Liver (tissue), 9 donors: ENCODE measurements around the gene TFAP2D. TPM values are rescaled to one million over a fixed set of nuclear protein-coding genes. Genes with fewer than 3 reads are reported as not detected.

Source experiments
- DNase-seq: peaks from one replicate; pipeline ENCODE4 v3.0.0-alpha.2; 2017; ENCODE audit warnings: low spot score
- H3K27ac ChIP-seq, 2 donors: one replicate each; pipeline ENCODE4 v1.7.0; 2013; ENCODE audit warnings: inconsistent platforms in 2 of 2, low read length in 2 of 2, control low read depth in 1 of 2, low read depth in 1 of 2, mild to moderate bottlenecking in 1 of 2
- H3K27me3 ChIP-seq, 4 donors: one replicate each; pipeline versions ENCODE4 v1.6.1 to v1.7.0; 2013; ENCODE audit warnings: low read length in 3 of 4, inconsistent platforms in 1 of 4, mild to moderate bottlenecking in 1 of 4, moderate library complexity in 1 of 4; ENCODE audit not compliant: control insufficient read depth in 4 of 4, insufficient read depth in 4 of 4
- H3K36me3 ChIP-seq, 4 donors: one replicate each; pipeline versions ENCODE4 v1.6.1 to v1.7.0; 2013; ENCODE audit warnings: low read length in 3 of 4, mild to moderate bottlenecking in 3 of 4, low read depth in 1 of 4, moderate library complexity in 1 of 4; ENCODE audit not compliant: control insufficient read depth in 4 of 4, insufficient read depth in 3 of 4
- H3K4me1 ChIP-seq, 4 donors: one replicate each; pipeline versions ENCODE4 v1.6.1 to v1.7.0; 2013; ENCODE audit warnings: low read length in 3 of 4, mild to moderate bottlenecking in 3 of 4, moderate library complexity in 1 of 4; ENCODE audit not compliant: control insufficient read depth in 4 of 4, insufficient read depth in 4 of 4
- H3K4me3 ChIP-seq, 3 donors: one replicate each; pipeline versions ENCODE4 v1.6.1 to v1.7.0; 2013; ENCODE audit warnings: low read length in 3 of 3, control low read depth in 1 of 3, low read depth in 1 of 3, mild to moderate bottlenecking in 1 of 3
- H3K9ac ChIP-seq, 2 donors: one replicate each; pipeline ENCODE4 v1.7.0; 2013; ENCODE audit warnings: low read length in 2 of 2, mild to moderate bottlenecking in 2 of 2, moderate library complexity in 2 of 2, control low read depth in 1 of 2, low read depth in 1 of 2
- H3K9me3 ChIP-seq, 4 donors: one replicate each; pipeline versions ENCODE4 v1.6.1 to v1.7.0; 2013; ENCODE audit warnings: low read length in 3 of 4; ENCODE audit not compliant: control insufficient read depth in 4 of 4
- EGR1 ChIP-seq, 2 donors: IDR thresholded peaks; 2 replicates each; pipeline ENCODE4 v1.6.1; 2016 to 2018; ENCODE audit warnings: antibody characterized with exemption in 2 of 2, low read depth in 2 of 2
- FOXA1 ChIP-seq: IDR thresholded peaks from 2 replicates; pipeline ENCODE4 v1.6.1; 2016; ENCODE audit warnings: antibody characterized with exemption
- HNF4A ChIP-seq, 2 donors: conservative IDR thresholded peaks; 2 replicates each; pipeline ENCODE4 v1.6.1; 2016; ENCODE audit warnings: antibody characterized with exemption in 2 of 2, mild to moderate bottlenecking in 2 of 2
- HNF4G ChIP-seq: IDR thresholded peaks from 2 replicates; pipeline ENCODE4 v1.6.1; 2016; ENCODE audit warnings: antibody characterized with exemption
- JUND ChIP-seq, 2 donors: IDR thresholded peaks; 2 replicates each; pipeline ENCODE4 v1.6.1; 2016; ENCODE audit warnings: antibody characterized with exemption in 2 of 2
- NR2F2 ChIP-seq: IDR thresholded peaks from 2 replicates; pipeline ENCODE4 v1.6.1; 2016; ENCODE audit warnings: antibody characterized with exemption
- RAD21 ChIP-seq, 2 donors: IDR thresholded peaks; 2 replicates each; pipeline ENCODE4 v1.6.1; 2016; ENCODE audit warnings: antibody characterized with exemption in 2 of 2, mild to moderate bottlenecking in 2 of 2
- REST ChIP-seq: IDR thresholded peaks from 2 replicates; pipeline ENCODE4 v1.6.1; 2016; ENCODE audit warnings: antibody characterized with exemption, mild to moderate bottlenecking
- RXRA ChIP-seq, 2 donors: IDR thresholded peaks; 2 replicates each; pipeline ENCODE4 v1.6.1; 2017 to 2018; ENCODE audit warnings: antibody characterized with exemption in 2 of 2, mild to moderate bottlenecking in 1 of 2
- SP1 ChIP-seq: IDR thresholded peaks from 2 replicates; pipeline ENCODE4 v1.6.1; 2018; ENCODE audit warnings: antibody characterized with exemption, mild to moderate bottlenecking
- TAF1 ChIP-seq: conservative IDR thresholded peaks from 2 replicates; pipeline ENCODE4 v1.6.1; 2016; ENCODE audit warnings: antibody characterized with exemption, mild to moderate bottlenecking
- YY1 ChIP-seq: IDR thresholded peaks from 2 replicates; pipeline ENCODE4 v1.6.1; 2016; ENCODE audit warnings: antibody characterized with exemption, mild to moderate bottlenecking
- WGBS: extraction: QIAGEN DNeasy Blood & Tissue Kit; methylation state at CpG from one replicate; pipeline ENCODE4 v1.1.7; 2013; 5-methylcytosine and 5-hydroxymethylcytosine counted together
- polyA plus RNA-seq, 2 donors: library from polyadenylated mRNA; stranded (reverse) in 1 of 2; unstranded in 1 of 2; fragments of 200-250 nt in 1 of 2; fragments of >200 nt in 1 of 2; fragmentation: Nextera tagmentation in 1 of 2; extraction: Ambion mirVana in 1 of 2; gene quantifications; one replicate each; pipeline versions ENCODE4 v1.2.1 to v1.2.3, GENCODE V29; 2013 to 2015
- total RNA-seq, 2 donors: library from RNA; depleted of rRNA; stranded (reverse); fragments of >200 nt; gene quantifications; one replicate each; pipeline ENCODE4 v1.2.3, GENCODE V29; 2014
- TF ChIP-seq, protein P1 (sequence below): IDR thresholded peaks from 2 replicates; pipeline ENCODE4 v1.6.1; 2016; ENCODE audit warnings: antibody characterized with exemption
- TF ChIP-seq, protein P2 (sequence below): IDR thresholded peaks from 2 replicates; pipeline ENCODE4 v1.6.1; 2016; ENCODE audit warnings: antibody characterized with exemption
- donor health status: healthy.
- donor health status: healthy.
- donor health status: healthy.
- donor health status: healthy.
- donor health status: healthy.

Gene TFAP2D
- total and polyA plus RNA-seq, 4 donors, result not detected

GRCh38 chr6:50714487-50715379 is 1.4 kb downstream of the TFAP2D start:
- no peaks in the 10 kb centered on the region for H3K4me1 ChIP-seq
- no peak overlapping the region for H3K9ac ChIP-seq
- TF ChIP-seq NR2F2, result no peak
- TF ChIP-seq, protein P1, sequence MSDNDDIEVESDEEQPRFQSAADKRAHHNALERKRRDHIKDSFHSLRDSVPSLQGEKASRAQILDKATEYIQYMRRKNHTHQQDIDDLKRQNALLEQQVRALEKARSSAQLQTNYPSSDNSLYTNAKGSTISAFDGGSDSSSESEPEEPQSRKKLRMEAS, result no peak
- WGBS, result 3% methylated on average over 51 of the region's 51 CpGs
- H3K9me3 ChIP-seq, result no peaks in the 10 kb centered on the region
- no peak for DNase-seq
- peaks cover 0 to 12% (median 4%) of the 10 kb centered on the region in 4 donors for H3K27me3 ChIP-seq
- no peaks in the 10 kb centered on the region for H3K36me3 ChIP-seq
- H3K4me3 ChIP-seq, result no peak overlapping the region
- H3K27ac ChIP-seq, result no peak overlapping the region

- H3K36me3 ChIP-seq, result no peaks in the 10 kb centered on the region
- H3K4me1 ChIP-seq, result no peaks in the 10 kb centered on the region
- TF ChIP-seq YY1 (no peak), EGR1 (IDR thresholded peaks at IDR 0.05; ENCODE audit: low read depth in 2 of 2) (no peak), RXRA (IDR thresholded peaks at IDR 0.05) (no peak), TAF1 (no peak), FOXA1 (no peak), SP1 (no peak), REST (no peak), HNF4A (conservative IDR thresholded peaks at IDR 0.05) (no peak), RAD21 (IDR thresholded peaks at IDR 0.05) (no peak), JUND (IDR thresholded peaks at IDR 0.05) (no peak), HNF4G (no peak)
- TF ChIP-seq, protein P2, sequence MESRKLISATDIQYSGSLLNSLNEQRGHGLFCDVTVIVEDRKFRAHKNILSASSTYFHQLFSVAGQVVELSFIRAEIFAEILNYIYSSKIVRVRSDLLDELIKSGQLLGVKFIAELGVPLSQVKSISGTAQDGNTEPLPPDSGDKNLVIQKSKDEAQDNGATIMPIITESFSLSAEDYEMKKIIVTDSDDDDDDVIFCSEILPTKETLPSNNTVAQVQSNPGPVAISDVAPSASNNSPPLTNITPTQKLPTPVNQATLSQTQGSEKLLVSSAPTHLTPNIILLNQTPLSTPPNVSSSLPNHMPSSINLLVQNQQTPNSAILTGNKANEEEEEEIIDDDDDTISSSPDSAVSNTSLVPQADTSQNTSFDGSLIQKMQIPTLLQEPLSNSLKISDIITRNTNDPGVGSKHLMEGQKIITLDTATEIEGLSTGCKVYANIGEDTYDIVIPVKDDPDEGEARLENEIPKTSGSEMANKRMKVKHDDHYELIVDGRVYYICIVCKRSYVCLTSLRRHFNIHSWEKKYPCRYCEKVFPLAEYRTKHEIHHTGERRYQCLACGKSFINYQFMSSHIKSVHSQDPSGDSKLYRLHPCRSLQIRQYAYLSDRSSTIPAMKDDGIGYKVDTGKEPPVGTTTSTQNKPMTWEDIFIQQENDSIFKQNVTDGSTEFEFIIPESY, result no peak
- TF ChIP-seq, protein P1, result no peak
- H3K9ac ChIP-seq, result no peak overlapping the region
- H3K27ac ChIP-seq, result no peak overlapping the region
- 4% methylated on average over 14 of the region's 14 CpGs for WGBS
- H3K27me3 ChIP-seq, result peaks cover 2 to 15% (median 4%) of the 10 kb centered on the region in 4 donors
- no peak overlapping the region for H3K4me3 ChIP-seq
- H3K9me3 ChIP-seq, result no peaks in the 10 kb centered on the region
- DNase-seq, result no peak
Measured at GRCh38 chr6:50716899-50717509, 3.7 kb downstream of the TFAP2D start.
